ENCODE results near the gene CARS2. TPM values are rescaled to one million over a fixed set of nuclear protein-coding genes. Genes with fewer than 3 reads are reported as not detected.

The CARS2 gene
- total and polyA plus RNA-seq, 7 donors, result 35.4 to 77.5 (median 45.7) TPM

DNA sequence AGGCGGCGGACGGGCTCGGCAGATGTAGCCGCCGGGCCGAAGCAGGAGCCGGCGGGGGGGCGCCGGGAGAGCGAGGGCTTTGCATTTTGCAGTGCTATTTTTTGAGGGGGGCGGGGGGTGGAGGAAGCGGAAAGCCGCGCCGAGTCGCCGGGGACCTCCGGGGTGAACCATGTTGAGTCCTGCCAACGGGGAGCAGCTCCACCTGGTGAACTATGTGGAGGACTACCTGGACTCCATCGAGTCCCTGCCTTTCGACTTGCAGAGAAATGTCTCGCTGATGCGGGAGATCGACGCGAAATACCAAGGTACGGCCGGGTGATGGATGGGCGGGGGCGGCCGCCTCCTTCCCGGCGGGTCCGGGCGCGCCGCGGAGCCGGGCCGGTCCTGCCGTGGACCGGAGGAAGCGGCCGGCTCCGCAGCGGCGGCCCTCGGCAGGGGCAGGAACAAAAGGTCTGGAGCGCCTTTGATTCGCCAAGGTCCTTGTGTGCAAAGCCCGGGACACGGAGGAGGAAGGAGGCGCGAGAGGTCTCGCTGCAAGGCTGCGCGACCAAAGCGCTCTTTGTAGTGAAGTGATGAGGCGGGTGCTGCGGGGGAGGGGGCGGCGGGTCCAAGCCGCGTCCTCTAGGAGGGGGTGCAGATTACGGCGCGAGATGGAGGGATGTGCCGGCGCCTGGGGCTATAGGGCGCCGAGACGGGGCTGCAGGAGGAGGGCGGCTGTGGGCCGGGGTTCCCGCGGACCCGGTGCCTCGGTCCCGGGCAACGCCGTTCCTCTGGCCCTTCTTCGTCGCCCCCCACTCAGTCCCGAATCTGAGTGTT is 8.3 kb upstream of the CARS2 start:
- 0 to 1% methylated on average over 86 of the region's 86 CpGs for WGBS, 2 donors
- peak; percentile 84 for DNase-seq
- intact Hi-C loops (cut with DNase I), result loop anchor here (1.0 to 10.0 kb wide), 6 partner anchors 29 to 501 kb away; no protein-coding TSS in a partner anchor

GRCh38 chr13:110713642-110713952 is 7.7 kb upstream of the CARS2 start, which contains the start of gene ING1:
TSS of gene ING1 (plus strand) at chr13:110713700. CDS start at chr13:110714150, 450 bp downstream.
- intact Hi-C loops (cut with DNase I), result loop anchor here (1.0 to 10.0 kb wide), 5 partner anchors 97 to 501 kb away; no protein-coding TSS in a partner anchor
- WGBS, 2 donors, result 1% methylated on average over 45 of the region's 45 CpGs
- Histone ChIP-seq H3K36me3 (no peaks in the 10 kb centered on the region), H3K4me1 (peaks cover 0 to 35% (median 30%) of the 10 kb centered on the region in 4 donors), H3K4me3 (peak within 1 kb of the TSS; percentile 75 to 97 (median 88)), H3K27ac (peak within 1 kb of the TSS; percentile 96 to 100 (median 100)), H3K27me3 (no peaks in the 10 kb centered on the region), H3K9me3 (no peaks in the 10 kb centered on the region)
- no peak for DNase-seq
- TF ChIP-seq POLR2AphosphoS5 (IDR thresholded peaks at IDR 0.05) (peak in 2 of 4 donors; percentile 77 to 87), EP300 (IDR thresholded peaks at IDR 0.05) (no peak), POLR2A (IDR thresholded peaks at IDR 0.05) (no peak)
- TF ChIP-seq, protein P1, sequence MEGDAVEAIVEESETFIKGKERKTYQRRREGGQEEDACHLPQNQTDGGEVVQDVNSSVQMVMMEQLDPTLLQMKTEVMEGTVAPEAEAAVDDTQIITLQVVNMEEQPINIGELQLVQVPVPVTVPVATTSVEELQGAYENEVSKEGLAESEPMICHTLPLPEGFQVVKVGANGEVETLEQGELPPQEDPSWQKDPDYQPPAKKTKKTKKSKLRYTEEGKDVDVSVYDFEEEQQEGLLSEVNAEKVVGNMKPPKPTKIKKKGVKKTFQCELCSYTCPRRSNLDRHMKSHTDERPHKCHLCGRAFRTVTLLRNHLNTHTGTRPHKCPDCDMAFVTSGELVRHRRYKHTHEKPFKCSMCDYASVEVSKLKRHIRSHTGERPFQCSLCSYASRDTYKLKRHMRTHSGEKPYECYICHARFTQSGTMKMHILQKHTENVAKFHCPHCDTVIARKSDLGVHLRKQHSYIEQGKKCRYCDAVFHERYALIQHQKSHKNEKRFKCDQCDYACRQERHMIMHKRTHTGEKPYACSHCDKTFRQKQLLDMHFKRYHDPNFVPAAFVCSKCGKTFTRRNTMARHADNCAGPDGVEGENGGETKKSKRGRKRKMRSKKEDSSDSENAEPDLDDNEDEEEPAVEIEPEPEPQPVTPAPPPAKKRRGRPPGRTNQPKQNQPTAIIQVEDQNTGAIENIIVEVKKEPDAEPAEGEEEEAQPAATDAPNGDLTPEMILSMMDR (IDR thresholded peaks at IDR 0.05), result no peak

More for the DNA sequence above, 8.3 kb upstream of the CARS2 start:
- Histone ChIP-seq H3K4me3 (peak overlapping the region; percentile 71 to 97 (median 84)), H3K27me3 (no peaks in the 10 kb centered on the region), H3K9me3 (no peaks in the 10 kb centered on the region), H3K36me3 (peaks cover 0 to 1% (median under 1%) of the 10 kb centered on the region in 4 donors), H3K4me1 (peaks cover 0 to 39% (median 31%) of the 10 kb centered on the region in 4 donors), H3K27ac (peak overlapping the region; percentile 96 to 100 (median 100))
- no peak for TF ChIP-seq POLR2A (IDR thresholded peaks at IDR 0.05)
- TF ChIP-seq POLR2AphosphoS5 (IDR thresholded peaks at IDR 0.05), result peak in 2 of 4 donors; percentile 26 to 28

- WGBS, 2 donors, result 0 to 1% methylated on average over 68 of the region's 68 CpGs
- Histone ChIP-seq H3K27ac (peak overlapping the region; percentile 96 to 100 (median 100)), H3K27me3 (no peaks in the 10 kb centered on the region), H3K4me1 (peaks cover 0 to 32% (median 26%) of the 10 kb centered on the region in 4 donors), H3K9me3 (no peaks in the 10 kb centered on the region), H3K4me3 (peak overlapping the region; percentile 75 to 97 (median 88)), H3K36me3 (no peaks in the 10 kb centered on the region)
- peak; percentile 100 for DNase-seq
- TF ChIP-seq POLR2A (IDR thresholded peaks at IDR 0.05), result peak; percentile 98 to 99
- peak in 2 of 4 donors; percentile 10 to 53 for TF ChIP-seq EP300 (IDR thresholded peaks at IDR 0.05)
- peak; percentile 99 to 100 (median 99) for TF ChIP-seq POLR2AphosphoS5 (IDR thresholded peaks at IDR 0.05)
- TF ChIP-seq, protein P1 (IDR thresholded peaks at IDR 0.05), result no peak
- intact Hi-C loops (cut with DNase I), result loop anchor here (1.0 to 10.0 kb wide), 5 partner anchors 97 to 502 kb away; no protein-coding TSS in a partner anchor
Measured at GRCh38 chr13:110712849-110713641, 7.1 kb upstream of the CARS2 start.

GRCh38 chr13:110712081-110712848 is 6.3 kb upstream of the CARS2 start:
- Histone ChIP-seq H3K36me3 (no peaks in the 10 kb centered on the region), H3K9me3 (no peaks in the 10 kb centered on the region), H3K4me1 (peaks cover 0 to 24% (median 19%) of the 10 kb centered on the region in 4 donors), H3K27ac (peak overlapping the region; percentile 96 to 100 (median 100)), H3K27me3 (no peaks in the 10 kb centered on the region), H3K4me3 (peak overlapping the region; percentile 75 to 97 (median 88))
- 0 to 1% methylated on average over 58 of the region's 58 CpGs for WGBS, 2 donors
- peak; percentile 93 for DNase-seq
- TF ChIP-seq EP300 (IDR thresholded peaks at IDR 0.05), result no peak
- peak; percentile 96 to 98 for TF ChIP-seq POLR2A (IDR thresholded peaks at IDR 0.05)
- peak; percentile 95 to 98 (median 96) for TF ChIP-seq POLR2AphosphoS5 (IDR thresholded peaks at IDR 0.05)
- intact Hi-C loops (cut with DNase I), result loop anchor here (10.0 kb wide), 3 partner anchors 257 to 503 kb away; no protein-coding TSS in a partner anchor

All from sigmoid colon (tissue), 7 donors.